Measurements from ENCODE around the gene FOXL1.

The FOXL1 gene

DNA sequence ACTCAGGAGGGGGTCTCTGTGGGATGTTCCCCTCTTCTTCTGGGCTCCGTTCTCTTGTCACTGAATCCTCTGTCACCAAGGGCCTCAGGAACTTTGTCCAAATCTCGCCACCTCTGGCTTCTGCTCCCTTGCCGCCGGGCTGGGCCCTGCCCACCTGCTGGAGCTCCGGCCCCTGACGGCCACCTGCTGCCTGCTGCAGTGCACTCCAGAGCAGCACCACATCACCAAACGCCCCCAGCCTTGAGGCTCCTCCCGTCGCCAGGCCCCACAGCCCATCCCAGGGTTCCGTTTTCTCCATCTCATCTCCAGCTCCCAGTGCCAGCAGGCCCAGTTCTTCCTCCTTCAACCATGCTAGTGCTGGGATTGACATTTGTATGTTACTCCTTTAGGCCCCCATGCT, 43.6 kb downstream of the FOXL1 start:
- H3K4me3 ChIP-seq (ENCODE audit: low read length) = no peak overlapping the region
- H3K36me3 ChIP-seq (ENCODE audit: insufficient read depth, low read depth, low read length) = no peaks in the 10 kb centered on the region
- no peak overlapping the region for H3K9ac ChIP-seq (ENCODE audit: low read depth, low read length)
- H3K9me3 ChIP-seq (ENCODE audit: insufficient read depth, low read depth, low read length) = no peaks in the 10 kb centered on the region
- H3K27ac ChIP-seq (ENCODE audit: low read length) = no peak overlapping the region
- no peaks in the 10 kb centered on the region for H3K27me3 ChIP-seq (ENCODE audit: insufficient read depth, low read length)
- H3K4me1 ChIP-seq (ENCODE audit: insufficient read depth, low read length) = no peaks in the 10 kb centered on the region

- Histone ChIP-seq H3K4me3 (ENCODE audit: low read length) (no peak overlapping the region), H3K9ac (ENCODE audit: low read depth, low read length) (no peak overlapping the region), H3K9me3 (ENCODE audit: insufficient read depth, low read depth, low read length) (no peaks in the 10 kb centered on the region), H3K27me3 (ENCODE audit: insufficient read depth, low read length) (no peaks in the 10 kb centered on the region), H3K27ac (ENCODE audit: low read length) (no peak overlapping the region), H3K36me3 (ENCODE audit: insufficient read depth, low read depth, low read length) (no peaks in the 10 kb centered on the region), H3K4me1 (ENCODE audit: insufficient read depth, low read length) (no peaks in the 10 kb centered on the region)
Measured at GRCh38 chr16:86622700-86623615, 44.6 kb downstream of the FOXL1 start.

DNA sequence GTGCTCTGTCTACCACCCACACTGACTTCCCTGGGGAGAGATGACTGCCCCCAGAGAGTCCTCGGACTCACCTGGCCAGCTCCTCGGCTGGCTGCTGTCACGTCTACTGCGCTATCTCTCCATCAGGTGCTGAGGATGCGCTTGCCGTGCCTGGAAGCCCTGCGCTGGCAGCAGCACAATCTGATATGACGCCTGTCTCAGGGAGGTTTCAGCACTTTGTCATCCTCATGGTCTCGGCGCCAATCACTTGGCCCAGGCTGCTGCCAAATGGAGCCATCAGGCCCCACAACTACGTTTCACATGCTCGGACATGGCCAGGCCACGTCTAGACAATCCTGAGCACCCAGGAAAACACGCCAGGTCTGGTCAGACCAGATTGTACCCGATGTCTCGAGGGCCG, 46.7 kb downstream of the FOXL1 start:
- H3K4me3 ChIP-seq (ENCODE audit: low read length) = no peak overlapping the region
- H3K27me3 ChIP-seq (ENCODE audit: insufficient read depth, low read length) = no peaks in the 10 kb centered on the region
- H3K36me3 ChIP-seq (ENCODE audit: insufficient read depth, low read depth, low read length) = no peaks in the 10 kb centered on the region
- no peaks in the 10 kb centered on the region for H3K9me3 ChIP-seq (ENCODE audit: insufficient read depth, low read depth, low read length)
- H3K4me1 ChIP-seq (ENCODE audit: insufficient read depth, low read length) = no peaks in the 10 kb centered on the region
- H3K27ac ChIP-seq (ENCODE audit: low read length) = no peak overlapping the region
- no peak overlapping the region for H3K9ac ChIP-seq (ENCODE audit: low read depth, low read length)

DNA sequence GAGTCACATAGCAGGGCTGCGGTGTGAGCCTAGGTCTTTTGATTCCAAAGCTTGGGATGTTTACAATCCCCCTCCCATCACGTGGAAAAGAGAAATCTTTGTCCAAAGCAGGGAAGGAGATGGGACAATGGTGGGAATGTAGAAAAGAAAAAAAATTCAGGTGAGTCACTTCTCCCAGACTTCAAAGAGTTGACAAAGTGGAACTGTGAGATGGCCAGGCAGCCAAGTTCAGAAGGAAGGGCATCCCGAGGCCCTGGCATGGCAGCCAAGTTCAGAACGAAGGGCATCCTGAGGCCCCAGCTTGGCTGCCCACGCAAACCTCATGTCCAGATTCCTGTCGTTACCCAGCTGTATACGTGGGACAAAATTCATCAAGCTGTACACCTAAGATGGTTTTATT, 47.5 kb downstream of the FOXL1 start:
- no peak overlapping the region for H3K9ac ChIP-seq (ENCODE audit: low read depth, low read length)
- no peaks in the 10 kb centered on the region for H3K9me3 ChIP-seq (ENCODE audit: insufficient read depth, low read depth, low read length)
- H3K4me1 ChIP-seq (ENCODE audit: insufficient read depth, low read length) = no peaks in the 10 kb centered on the region
- no peaks in the 10 kb centered on the region for H3K36me3 ChIP-seq (ENCODE audit: insufficient read depth, low read depth, low read length)
- no peak overlapping the region for H3K27ac ChIP-seq (ENCODE audit: low read length)
- no peaks in the 10 kb centered on the region for H3K27me3 ChIP-seq (ENCODE audit: insufficient read depth, low read length)
- no peak overlapping the region for H3K4me3 ChIP-seq (ENCODE audit: low read length)

GRCh38 chr16:86626284-86626683, 47.9 kb downstream of the FOXL1 start:
- no peaks in the 10 kb centered on the region; the same call in 1 of the 2 replicates for H3K27me3 ChIP-seq (ENCODE audit: insufficient read depth, low read length)
- no peaks in the 10 kb centered on the region for H3K36me3 ChIP-seq (ENCODE audit: insufficient read depth, low read depth, low read length)
- H3K9ac ChIP-seq (ENCODE audit: low read depth, low read length) = no peak overlapping the region
- H3K9me3 ChIP-seq (ENCODE audit: insufficient read depth, low read depth, low read length) = no peaks in the 10 kb centered on the region
- H3K4me3 ChIP-seq (ENCODE audit: low read length) = no peak overlapping the region
- H3K27ac ChIP-seq (ENCODE audit: low read length) = no peak overlapping the region
- no peaks in the 10 kb centered on the region for H3K4me1 ChIP-seq (ENCODE audit: insufficient read depth, low read length)

- H3K27me3 ChIP-seq (ENCODE audit: insufficient read depth, low read length) = no peaks in the 10 kb centered on the region; the same call in 1 of the 2 replicates
- no peak overlapping the region for H3K9ac ChIP-seq (ENCODE audit: low read depth, low read length)
- no peaks in the 10 kb centered on the region for H3K9me3 ChIP-seq (ENCODE audit: insufficient read depth, low read depth, low read length)
- H3K4me1 ChIP-seq (ENCODE audit: insufficient read depth, low read length) = no peaks in the 10 kb centered on the region
- H3K4me3 ChIP-seq (ENCODE audit: low read length) = no peak overlapping the region
- no peaks in the 10 kb centered on the region for H3K36me3 ChIP-seq (ENCODE audit: insufficient read depth, low read depth, low read length)
- no peak overlapping the region for H3K27ac ChIP-seq (ENCODE audit: low read length)
Measured at GRCh38 chr16:86626966-86627365, 48.6 kb downstream of the FOXL1 start.

- H3K9ac ChIP-seq (ENCODE audit: low read depth, low read length) = no peak overlapping the region
- no peak overlapping the region for H3K4me3 ChIP-seq (ENCODE audit: low read length)
- no peaks in the 10 kb centered on the region for H3K36me3 ChIP-seq (ENCODE audit: insufficient read depth, low read depth, low read length)
- H3K27me3 ChIP-seq (ENCODE audit: insufficient read depth, low read length) = no peaks in the 10 kb centered on the region; the same call in 1 of the 2 replicates
- no peaks in the 10 kb centered on the region for H3K9me3 ChIP-seq (ENCODE audit: insufficient read depth, low read depth, low read length)
- H3K27ac ChIP-seq (ENCODE audit: low read length) = no peak overlapping the region
- no peaks in the 10 kb centered on the region for H3K4me1 ChIP-seq (ENCODE audit: insufficient read depth, low read length)
Measured at GRCh38 chr16:86628614-86629013, 50.3 kb downstream of the FOXL1 start.

- Histone ChIP-seq H3K9me3 (ENCODE audit: insufficient read depth, low read depth, low read length) (no peaks in the 10 kb centered on the region), H3K27ac (ENCODE audit: low read length) (no peak overlapping the region), H3K4me1 (ENCODE audit: insufficient read depth, low read length) (no peaks in the 10 kb centered on the region), H3K27me3 (ENCODE audit: insufficient read depth, low read length) (no peaks in the 10 kb centered on the region; the same call in 1 of the 2 replicates), H3K9ac (ENCODE audit: low read depth, low read length) (no peak overlapping the region), H3K4me3 (ENCODE audit: low read length) (no peak overlapping the region), H3K36me3 (ENCODE audit: insufficient read depth, low read depth, low read length) (no peaks in the 10 kb centered on the region)
Measured at GRCh38 chr16:86630471-86630870, 52.1 kb downstream of the FOXL1 start.

- H3K36me3 ChIP-seq (ENCODE audit: insufficient read depth, low read depth, low read length) = no peaks in the 10 kb centered on the region
- no peaks in the 10 kb centered on the region for H3K9me3 ChIP-seq (ENCODE audit: insufficient read depth, low read depth, low read length)
- no peak overlapping the region for H3K9ac ChIP-seq (ENCODE audit: low read depth, low read length)
- no peaks in the 10 kb centered on the region; the same call in 1 of the 2 replicates for H3K27me3 ChIP-seq (ENCODE audit: insufficient read depth, low read length)
- H3K27ac ChIP-seq (ENCODE audit: low read length) = no peak overlapping the region
- H3K4me1 ChIP-seq (ENCODE audit: insufficient read depth, low read length) = no peaks in the 10 kb centered on the region
- no peak overlapping the region for H3K4me3 ChIP-seq (ENCODE audit: low read length)
Measured at GRCh38 chr16:86631444-86631843, 53.1 kb downstream of the FOXL1 start.

All from iPS-20b (cell line).